Trophoblast cell (in vitro differentiated cells and primary cell): ENCODE data around the gene TMEM144.
"Not testable (repeated sequence)": the region's sequence is repeated elsewhere in the genome, so short reads cannot be mapped to it uniquely, and the experiment has no call there.

Source experiments
- DNase-seq, 2 donors: peaks; one replicate each; pipeline ENCODE4 v3.0.0-alpha.2; 2016
- H2AFZ ChIP-seq: 2 replicates; pipeline ENCODE4 v1.6.1; 2013; ENCODE audit warnings: low read length, moderate library complexity, mild to moderate bottlenecking; ENCODE audit not compliant: insufficient read depth, poor library complexity
- H2AK5ac ChIP-seq: 2 replicates; pipeline ENCODE4 v1.6.1; 2013; ENCODE audit warnings: mild to moderate bottlenecking, low read length
- H2BK120ac ChIP-seq: 2 replicates; pipeline ENCODE4 v1.6.1; 2013; ENCODE audit warnings: low read length, mild to moderate bottlenecking, moderate library complexity; ENCODE audit not compliant: insufficient read depth, poor library complexity
- H2BK12ac ChIP-seq: 2 replicates; pipeline ENCODE4 v1.6.1; 2013; ENCODE audit warnings: mild to moderate bottlenecking, low read length, moderate library complexity
- H2BK5ac ChIP-seq: 2 replicates; pipeline ENCODE4 v1.6.1; 2013; ENCODE audit warnings: low read length, low read depth, moderate library complexity, mild to moderate bottlenecking; ENCODE audit not compliant: poor library complexity
- H3K14ac ChIP-seq: 2 replicates; pipeline ENCODE4 v1.6.1; 2013; ENCODE audit warnings: mild to moderate bottlenecking, low read length
- H3K18ac ChIP-seq: 2 replicates; pipeline ENCODE4 v1.6.1; 2013; ENCODE audit warnings: mild to moderate bottlenecking, low read length
- H3K23ac ChIP-seq: 2 replicates; pipeline ENCODE4 v1.6.1; 2013; ENCODE audit warnings: low read length
- H3K27ac ChIP-seq: 2 replicates; pipeline ENCODE4 v1.5.1; 2013; ENCODE audit warnings: low read depth, mild to moderate bottlenecking, inconsistent platforms, low read length, moderate library complexity
- H3K27me3 ChIP-seq: 2 replicates; pipeline ENCODE4 v1.6.1; 2013; ENCODE audit warnings: inconsistent platforms, mild to moderate bottlenecking, low read length, moderate library complexity; ENCODE audit not compliant: insufficient read depth
- H3K36me3 ChIP-seq, 2 experiments: 1 replicate in 1 of 2; 2 replicates in 1 of 2; pipeline ENCODE4 v1.6.1; 2013; ENCODE audit warnings: low read length in 2 of 2, mild to moderate bottlenecking in 2 of 2, moderate library complexity in 1 of 2; ENCODE audit not compliant: insufficient read depth in 2 of 2, control insufficient read depth in 1 of 2
- H3K4ac ChIP-seq: 2 replicates; pipeline ENCODE4 v1.6.1; 2013; ENCODE audit warnings: low read depth, mild to moderate bottlenecking, low read length, moderate library complexity
- H3K4me1 ChIP-seq, 2 experiments: 1 replicate in 1 of 2; 2 replicates in 1 of 2; pipeline ENCODE4 v1.6.1; 2013; ENCODE audit warnings: low read length in 2 of 2, mild to moderate bottlenecking in 2 of 2, moderate library complexity in 1 of 2; ENCODE audit not compliant: insufficient read depth in 2 of 2, control insufficient read depth in 1 of 2
- H3K4me2 ChIP-seq: 2 replicates; pipeline ENCODE4 v1.6.1; 2013; ENCODE audit warnings: inconsistent platforms, mild to moderate bottlenecking, low read length, moderate library complexity
- H3K4me3 ChIP-seq: 2 replicates; pipeline ENCODE4 v1.5.1; 2013; ENCODE audit warnings: mild to moderate bottlenecking, low read depth, low read length, inconsistent platforms
- H3K79me1 ChIP-seq: one replicate; pipeline ENCODE4 v1.6.1; 2013; ENCODE audit warnings: low read length
- H3K79me2 ChIP-seq: 2 replicates; pipeline ENCODE4 v1.6.1; 2013; ENCODE audit warnings: low read length, mild to moderate bottlenecking; ENCODE audit not compliant: control insufficient read depth, insufficient read depth, poor library complexity
- H3K9ac ChIP-seq: 2 replicates; pipeline ENCODE4 v1.6.1; 2013; ENCODE audit warnings: mild to moderate bottlenecking, low read length
- H3K9me3 ChIP-seq: 2 replicates; pipeline ENCODE4 v1.6.1; 2013; ENCODE audit warnings: low read depth, mild to moderate bottlenecking, control low read depth, inconsistent platforms, low read length; ENCODE audit not compliant: insufficient read depth
- H4K12ac ChIP-seq: 2 replicates; pipeline ENCODE4 v1.6.1; 2013; ENCODE audit warnings: low read depth, mild to moderate bottlenecking, low read length, moderate library complexity
- H4K8ac ChIP-seq: 2 replicates; pipeline ENCODE4 v1.6.1; 2013; ENCODE audit warnings: low read depth, mild to moderate bottlenecking, low read length, moderate library complexity
- H4K91ac ChIP-seq: one replicate; pipeline ENCODE4 v1.6.1; 2013; ENCODE audit warnings: low read depth, mild to moderate bottlenecking, low read length, moderate library complexity
- WGBS: extraction: QIAGEN DNeasy Blood & Tissue Kit; methylation state at CpG from one replicate; pipeline ENCODE4 v1.1.7; 2013; ENCODE audit warnings: missing lambda C conversion rate; ENCODE audit not compliant: insufficient read length, insufficient coverage; ENCODE audit errors: extremely low coverage; 5-methylcytosine and 5-hydroxymethylcytosine counted together

Gene TMEM144

GRCh38 chr4:158228399-158228798 is 18.1 kb downstream of the TMEM144 start:
- not testable (repeated sequence) for DNase-seq, H2BK5ac ChIP-seq, H4K12ac ChIP-seq, H3K4me2 ChIP-seq, H3K18ac ChIP-seq, H2BK120ac ChIP-seq, H3K79me2 ChIP-seq, H3K79me1 ChIP-seq, H2BK12ac ChIP-seq, H3K4ac ChIP-seq, H3K27ac ChIP-seq, H2AFZ ChIP-seq, H3K9me3 ChIP-seq, H4K8ac ChIP-seq, H3K14ac ChIP-seq, H3K23ac ChIP-seq, H3K4me1 ChIP-seq, H3K4me3 ChIP-seq, H4K91ac ChIP-seq, H3K27me3 ChIP-seq, H3K36me3 ChIP-seq, H3K9ac ChIP-seq, H2AK5ac ChIP-seq
- no CpG with 5 or more reads among the region's 17 CpGs for WGBS

- no peak overlapping the region for H2AK5ac ChIP-seq
- no peak overlapping the region for H3K18ac ChIP-seq
- no peak overlapping the region for H2BK5ac ChIP-seq
- H3K27ac ChIP-seq = no peak overlapping the region
- no peak overlapping the region for H3K4me2 ChIP-seq
- H4K8ac ChIP-seq = no peak overlapping the region
- no peak overlapping the region for H4K12ac ChIP-seq
- no peak overlapping the region for H3K14ac ChIP-seq
- H3K27me3 ChIP-seq = no peaks in the 10 kb centered on the region
- no peak overlapping the region for H3K4ac ChIP-seq
- no CpG with 5 or more reads among the region's 5 CpGs for WGBS
- no peaks in the 10 kb centered on the region for H3K36me3 ChIP-seq
- no peaks in the 10 kb centered on the region for H3K9me3 ChIP-seq
- no peaks in the 10 kb centered on the region for H3K79me1 ChIP-seq
- no peak overlapping the region for H3K23ac ChIP-seq
- H3K9ac ChIP-seq = no peak overlapping the region
- no peak overlapping the region for H2BK12ac ChIP-seq
- no peak overlapping the region for H2BK120ac ChIP-seq
- peaks cover 9% of the 10 kb centered on the region in 2 experiments for H3K4me1 ChIP-seq
- H2AFZ ChIP-seq = no peak overlapping the region
- no peak for DNase-seq
- H4K91ac ChIP-seq = no peak overlapping the region
- H3K4me3 ChIP-seq = no peak overlapping the region
- no peaks in the 10 kb centered on the region for H3K79me2 ChIP-seq
Observed at GRCh38 chr4:158229768-158230167, 19.5 kb downstream of the TMEM144 start.

- Histone ChIP-seq H4K91ac (no peak overlapping the region), H2AFZ (no peak overlapping the region), H3K4me3 (no peak overlapping the region), H3K4me1 (peaks cover 3% of the 10 kb centered on the region in 2 experiments), H4K8ac (no peak overlapping the region), H3K14ac (no peak overlapping the region), H2BK5ac (no peak overlapping the region), H3K23ac (no peak overlapping the region), H3K36me3 (no peaks in the 10 kb centered on the region), H2AK5ac (no peak overlapping the region), H3K9me3 (no peaks in the 10 kb centered on the region), H4K12ac (no peak overlapping the region), H3K79me2 (no peaks in the 10 kb centered on the region), H3K79me1 (no peaks in the 10 kb centered on the region), H3K27me3 (no peaks in the 10 kb centered on the region), H3K18ac (no peak overlapping the region), H3K4me2 (no peak overlapping the region), H2BK120ac (no peak overlapping the region), H3K4ac (no peak overlapping the region), H3K9ac (no peak overlapping the region), H2BK12ac (no peak overlapping the region), H3K27ac (no peak overlapping the region)
- WGBS = no CpG with 5 or more reads among the region's 4 CpGs
- no peak for DNase-seq
Observed at GRCh38 chr4:158234671-158235070, 24.4 kb downstream of the TMEM144 start.

GRCh38 chr4:158236304-158237030 is 26.2 kb downstream of the TMEM144 start:
- no peaks in the 10 kb centered on the region for H3K27me3 ChIP-seq
- no peak overlapping the region for H3K27ac ChIP-seq
- no peak overlapping the region for H2BK12ac ChIP-seq
- no peak overlapping the region for H2BK5ac ChIP-seq
- H2AK5ac ChIP-seq = no peak overlapping the region
- H3K4ac ChIP-seq = no peak overlapping the region
- no peak overlapping the region for H2BK120ac ChIP-seq
- H3K36me3 ChIP-seq = no peaks in the 10 kb centered on the region
- no peak overlapping the region for H3K9ac ChIP-seq
- no peaks in the 10 kb centered on the region for H3K4me1 ChIP-seq
- no peaks in the 10 kb centered on the region for H3K79me2 ChIP-seq
- H2AFZ ChIP-seq = no peak overlapping the region
- no peak overlapping the region for H3K4me3 ChIP-seq
- WGBS = no CpG with 5 or more reads among the region's 9 CpGs
- no peak overlapping the region for H3K14ac ChIP-seq
- no peak overlapping the region for H4K12ac ChIP-seq
- no peak overlapping the region for H3K23ac ChIP-seq
- no peak overlapping the region for H4K91ac ChIP-seq
- H3K18ac ChIP-seq = no peak overlapping the region
- no peaks in the 10 kb centered on the region for H3K9me3 ChIP-seq
- no peaks in the 10 kb centered on the region for H3K79me1 ChIP-seq
- DNase-seq = no peak
- no peak overlapping the region for H3K4me2 ChIP-seq
- H4K8ac ChIP-seq = no peak overlapping the region
